AG09309 (cell line): ENCODE results near the gene OS9.

Source experiments
- DNase-seq: peaks from one replicate; pipeline ENCODE4 v3.0.0-alpha.2; 2010; ENCODE audit warnings: low read depth
- H3K4me3 ChIP-seq: 2 replicates; pipeline ENCODE4 v1.5.1; 2011; ENCODE audit warnings: mild to moderate bottlenecking, low read depth, low read length, moderate library complexity; ENCODE audit not compliant: control insufficient read depth
- CTCF ChIP-seq: IDR thresholded peaks from 2 replicates; pipeline ENCODE4 v1.5.1; 2011; ENCODE audit warnings: mild to moderate bottlenecking, low read depth, low read length, inconsistent platforms; ENCODE audit not compliant: insufficient read depth, control insufficient read depth; ENCODE audit errors: missing control alignments

Gene OS9

DNA sequence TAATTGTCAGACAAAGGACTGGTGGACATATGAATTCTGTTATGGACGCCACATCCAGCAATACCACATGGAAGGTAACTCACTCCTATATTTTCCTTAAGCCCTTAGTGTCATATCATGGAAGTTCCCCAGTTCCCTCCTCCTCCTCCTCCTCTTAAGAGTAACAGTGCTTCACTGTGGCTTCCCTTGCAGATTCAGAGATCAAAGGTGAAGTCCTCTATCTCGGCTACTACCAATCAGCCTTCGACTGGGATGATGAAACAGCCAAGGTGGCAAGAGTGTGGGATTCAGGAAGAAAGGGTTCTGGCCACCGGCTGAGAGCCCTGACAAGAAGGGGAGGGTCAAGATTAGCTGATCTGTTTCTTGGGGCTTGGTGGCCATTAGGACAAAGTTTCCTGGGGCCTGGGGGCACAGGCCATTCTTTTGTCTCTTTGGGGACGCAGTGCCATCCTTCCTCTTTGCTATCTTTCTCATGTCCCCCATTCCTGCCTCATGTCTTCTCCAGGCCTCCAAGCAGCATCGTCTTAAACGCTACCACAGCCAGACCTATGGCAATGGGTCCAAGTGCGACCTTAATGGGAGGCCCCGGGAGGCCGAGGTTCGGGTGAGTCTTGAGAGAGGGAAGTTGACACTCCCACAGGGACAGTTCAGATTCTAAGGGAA, 2.0 kb downstream of the OS9 start:
- TF ChIP-seq CTCF, result no peak
- no peak for DNase-seq
- no peak overlapping the region for H3K4me3 ChIP-seq

DNA sequence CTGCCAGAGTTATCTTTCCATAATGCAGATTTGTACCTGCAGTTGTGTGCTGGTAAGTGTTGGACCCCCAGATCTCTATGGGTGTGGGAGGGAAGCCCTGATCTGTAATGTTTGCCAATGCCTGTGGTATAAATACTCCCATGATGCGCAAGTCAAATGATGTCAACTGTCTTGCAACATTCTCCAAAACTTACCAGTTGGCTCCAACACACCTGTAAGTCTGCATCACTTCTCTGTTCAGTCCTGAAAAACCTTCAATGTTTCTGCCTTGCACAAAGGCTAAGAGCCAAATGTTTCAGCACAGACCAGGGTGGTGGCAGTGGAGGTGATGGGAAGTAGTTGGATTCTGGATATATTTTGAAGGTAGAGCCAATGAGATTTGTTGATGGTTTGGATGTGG, 3.1 kb downstream of the OS9 start:
- H3K4me3 ChIP-seq, result no peak overlapping the region
- no peak for DNase-seq
- TF ChIP-seq CTCF, result no peak

DNA sequence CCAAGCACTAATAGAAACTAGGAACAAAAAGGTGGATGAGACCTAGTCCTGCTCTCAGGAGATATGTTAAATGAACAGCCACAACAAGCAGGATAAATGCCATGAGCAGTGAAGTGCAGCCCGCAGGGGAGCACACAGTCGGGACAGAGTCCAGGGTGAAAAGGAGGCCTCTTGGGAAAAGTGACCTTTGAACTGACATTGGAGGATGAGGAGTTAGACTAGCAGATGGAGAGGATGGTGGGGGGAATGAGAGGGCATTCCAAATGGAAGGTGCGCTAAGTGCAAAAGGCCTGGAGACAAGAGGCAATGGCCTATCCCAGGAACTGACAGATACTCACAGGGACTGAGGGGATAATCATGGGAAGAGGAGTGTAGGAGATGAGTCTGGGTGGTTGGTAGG, 4.5 kb downstream of the OS9 start:
- no peak for TF ChIP-seq CTCF
- H3K4me3 ChIP-seq, result no peak overlapping the region
- no peak for DNase-seq

GRCh38 chr12:57700317-57700716, 6.4 kb downstream of the OS9 start:
- DNase-seq, result no peak
- TF ChIP-seq CTCF, result no peak
- H3K4me3 ChIP-seq, result no peak overlapping the region

DNA sequence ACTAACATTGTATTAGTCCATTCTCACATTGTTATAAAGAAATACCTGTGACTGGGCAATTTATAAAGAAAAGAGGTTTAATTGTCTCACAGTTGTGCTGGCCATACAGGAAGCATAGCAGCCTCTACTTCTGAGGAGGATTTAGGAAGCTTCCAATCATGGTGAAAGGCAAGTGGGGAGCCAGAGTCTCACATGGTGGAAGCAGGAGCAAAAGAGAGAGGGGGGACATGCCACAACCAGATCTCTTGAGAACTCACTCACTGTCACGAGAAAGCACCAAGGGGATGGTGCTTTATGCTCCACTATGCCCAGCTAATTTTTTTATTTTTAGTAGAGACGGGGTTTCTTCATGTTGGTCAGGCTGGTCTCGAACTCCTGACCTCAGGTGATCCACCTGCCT, 13.3 kb downstream of the OS9 start:
- no peak for TF ChIP-seq CTCF
- no peak overlapping the region for H3K4me3 ChIP-seq
- no peak for DNase-seq

- DNase-seq, result no peak
- TF ChIP-seq CTCF, result no peak
- H3K4me3 ChIP-seq, result no peak overlapping the region
These were observed 14.4 kb downstream of the OS9 start for GRCh38 chr12:57708296-57708695.

GRCh38 chr12:57712701-57713100, 18.8 kb downstream of the OS9 start:
- DNase-seq, result no peak
- no peak overlapping the region for H3K4me3 ChIP-seq
- no peak for TF ChIP-seq CTCF
